Left renal cortex interstitium (tissue), 4 donors: ENCODE measurements around the gene CNN2. TPM values are rescaled to one million over a fixed set of nuclear protein-coding genes. Genes with fewer than 3 reads are reported as not detected.

ENCODE experiments used
- DNase-seq, 4 donors: peaks; one replicate each; pipeline ENCODE4 v3.0.0-alpha.2; 2013; ENCODE audit warnings: low read depth in 4 of 4, low spot score in 2 of 4, missing footprints in 1 of 4
- polyA plus RNA-seq, 4 donors: library from polyadenylated mRNA; unstranded; fragments of 120-200 nt; gene quantifications; one replicate each; pipeline ENCODE4 v1.2.1, GENCODE V29; 2013; ENCODE audit not compliant: insufficient read length in 4 of 4

The CNN2 gene
- polyA plus RNA-seq, 4 donors = 163 to 215 (median 186) TPM

- no peak for DNase-seq
Observed at GRCh38 chr19:995051-995827, 31.2 kb upstream of the CNN2 start.

DNA sequence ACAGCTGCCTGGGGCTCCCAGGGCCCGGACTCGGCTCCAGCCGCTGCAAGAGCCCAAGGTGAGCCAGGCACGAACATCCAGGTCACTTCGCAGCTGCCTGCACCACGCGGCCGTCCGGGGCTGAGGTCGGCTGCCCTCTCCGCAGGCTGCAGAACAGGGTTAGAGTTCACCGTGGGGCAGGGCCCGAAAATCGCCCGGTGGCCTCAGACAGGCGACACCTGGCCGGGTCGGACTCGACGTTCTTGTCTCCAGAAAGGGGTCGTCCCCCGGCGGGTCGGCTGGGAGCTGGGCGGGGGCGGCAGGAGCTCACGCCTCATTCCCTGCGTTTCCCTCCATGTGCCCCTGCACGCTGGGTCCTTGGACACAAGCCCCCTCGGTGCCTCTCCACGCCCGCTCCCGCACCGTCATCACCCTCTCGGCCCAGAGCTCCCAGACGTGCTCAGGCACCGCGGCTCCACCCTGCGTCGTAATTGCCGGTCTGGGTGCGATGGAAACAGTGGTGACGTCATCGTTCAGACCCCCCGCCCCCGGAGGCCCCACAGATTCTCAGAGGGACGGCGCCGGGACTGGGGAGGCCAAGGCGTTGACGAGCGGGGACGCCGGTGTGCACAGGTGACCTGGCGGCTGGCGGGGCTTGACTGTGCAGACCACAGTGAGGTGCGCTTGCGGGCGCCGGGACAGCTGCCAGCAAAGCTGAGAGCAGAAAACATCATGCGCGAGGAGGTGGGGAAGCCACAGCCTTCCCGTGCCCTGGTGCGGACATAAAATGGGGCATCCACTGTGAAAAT, 30.2 kb upstream of the CNN2 start:
- no peak for DNase-seq

DNA sequence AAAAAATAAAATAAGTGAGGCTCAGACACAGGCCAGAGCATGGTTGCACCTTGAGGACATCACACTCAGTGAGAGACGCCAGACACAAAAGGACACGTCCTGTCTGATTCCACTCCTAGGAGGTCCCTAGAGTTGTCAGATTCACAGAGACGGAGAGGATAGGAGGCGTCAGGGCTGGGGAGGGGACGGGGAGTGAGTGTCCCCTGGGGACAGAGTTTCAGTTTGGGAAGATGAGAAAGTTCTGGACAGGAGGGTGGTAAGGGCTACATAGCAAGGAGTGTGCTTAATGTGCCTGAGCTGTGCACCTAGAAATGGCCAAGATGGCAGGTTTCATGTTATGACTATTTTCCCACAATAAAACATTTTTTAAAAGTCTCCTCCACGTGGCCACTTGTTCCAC, 28.3 kb upstream of the CNN2 start:
- DNase-seq = no peak

GRCh38 chr19:999379-999719, 27.1 kb upstream of the CNN2 start:
- no peak for DNase-seq

- DNase-seq = no peak
Observed at GRCh38 chr19:1000095-1000494, 26.3 kb upstream of the CNN2 start, which contains the start of gene GRIN3B. Gene GRIN3B, plus strand, starts transcription at chr19:1000419. Its CDS starts 19 bp downstream, at chr19:1000438.

DNA sequence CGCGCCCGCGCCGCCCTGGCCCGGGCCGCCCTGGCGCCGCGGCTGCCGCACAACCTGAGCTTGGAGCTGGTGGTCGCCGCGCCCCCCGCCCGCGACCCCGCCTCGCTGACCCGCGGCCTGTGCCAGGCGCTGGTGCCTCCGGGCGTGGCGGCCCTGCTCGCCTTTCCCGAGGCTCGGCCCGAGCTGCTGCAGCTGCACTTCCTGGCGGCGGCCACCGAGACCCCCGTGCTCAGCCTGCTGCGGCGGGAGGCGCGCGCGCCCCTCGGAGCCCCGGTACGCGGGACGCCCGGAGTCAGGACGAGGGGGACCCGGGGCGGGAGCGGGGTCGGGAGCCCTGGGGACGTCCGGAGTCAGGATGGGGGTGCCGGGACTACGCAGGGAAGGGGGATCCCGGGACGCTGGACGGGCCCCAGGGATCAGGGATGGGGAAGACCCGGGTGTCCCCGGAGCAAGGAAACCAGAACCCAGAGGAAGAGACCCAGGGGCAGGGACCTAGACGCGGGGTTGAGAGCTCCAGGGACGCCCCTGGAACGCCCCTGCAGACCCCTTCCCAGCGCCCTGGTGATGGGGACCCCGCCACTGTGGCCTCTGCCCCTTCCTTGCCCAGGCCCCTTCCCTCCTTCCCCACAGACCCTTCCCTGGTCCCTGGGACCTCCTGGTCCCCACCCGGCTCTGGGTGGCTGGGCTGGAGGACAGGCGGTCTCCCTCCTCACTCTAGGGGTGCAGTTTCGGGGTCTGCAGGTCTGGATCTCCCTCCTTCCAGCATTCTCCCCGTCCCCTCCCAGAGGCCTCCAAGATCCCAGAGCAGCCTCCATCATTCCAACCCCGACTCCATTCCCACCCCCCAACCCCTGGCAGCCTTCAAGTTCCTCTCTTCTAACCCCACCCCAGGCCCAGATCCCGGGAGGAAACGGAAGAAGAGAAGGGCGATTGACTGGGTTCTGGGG, 25.5 kb upstream of the CNN2 start:
- no peak for DNase-seq

GRCh38 chr19:1001538-1002166, 24.8 kb upstream of the CNN2 start:
- DNase-seq = no peak

- DNase-seq = no peak
Observed at GRCh38 chr19:1002600-1002999, 23.8 kb upstream of the CNN2 start.

DNA sequence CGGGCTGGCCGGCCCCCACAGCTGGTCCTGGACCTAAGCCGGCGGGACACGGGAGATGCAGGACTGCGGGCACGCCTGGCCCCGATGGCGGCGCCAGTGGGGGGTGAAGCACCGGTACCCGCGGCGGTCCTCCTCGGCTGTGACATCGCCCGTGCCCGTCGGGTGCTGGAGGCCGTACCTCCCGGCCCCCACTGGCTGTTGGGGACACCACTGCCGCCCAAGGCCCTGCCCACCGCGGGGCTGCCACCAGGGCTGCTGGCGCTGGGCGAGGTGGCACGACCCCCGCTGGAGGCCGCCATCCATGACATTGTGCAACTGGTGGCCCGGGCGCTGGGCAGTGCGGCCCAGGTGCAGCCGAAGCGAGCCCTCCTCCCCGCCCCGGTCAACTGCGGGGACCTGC, 23.1 kb upstream of the CNN2 start:
- no peak for DNase-seq

DNA sequence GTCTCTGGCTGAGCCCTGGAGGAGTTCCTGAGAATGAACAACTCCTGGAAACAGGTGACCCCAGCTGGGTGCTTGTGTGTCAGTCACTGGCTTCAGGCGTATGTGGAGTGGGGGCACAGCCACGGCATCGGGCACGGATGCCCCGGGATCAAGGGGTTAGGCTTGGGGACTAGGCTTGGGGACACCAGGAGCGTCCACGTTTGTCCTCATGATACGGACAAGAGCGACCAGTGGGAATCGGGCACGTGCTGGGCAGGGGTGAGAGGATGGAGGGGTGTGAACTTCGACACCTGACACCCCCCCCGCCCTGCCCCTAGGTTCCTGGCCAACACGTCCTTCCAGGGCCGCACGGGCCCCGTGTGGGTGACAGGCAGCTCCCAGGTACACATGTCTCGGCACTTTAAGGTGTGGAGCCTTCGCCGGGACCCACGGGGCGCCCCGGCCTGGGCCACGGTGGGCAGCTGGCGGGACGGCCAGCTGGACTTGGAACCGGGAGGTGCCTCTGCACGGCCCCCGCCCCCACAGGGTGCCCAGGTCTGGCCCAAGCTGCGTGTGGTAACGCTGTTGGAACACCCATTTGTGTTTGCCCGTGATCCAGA, 22.1 kb upstream of the CNN2 start:
- DNase-seq = no peak

- no peak for DNase-seq
Observed at GRCh38 chr19:1004803-1005664, 21.4 kb upstream of the CNN2 start.

DNA sequence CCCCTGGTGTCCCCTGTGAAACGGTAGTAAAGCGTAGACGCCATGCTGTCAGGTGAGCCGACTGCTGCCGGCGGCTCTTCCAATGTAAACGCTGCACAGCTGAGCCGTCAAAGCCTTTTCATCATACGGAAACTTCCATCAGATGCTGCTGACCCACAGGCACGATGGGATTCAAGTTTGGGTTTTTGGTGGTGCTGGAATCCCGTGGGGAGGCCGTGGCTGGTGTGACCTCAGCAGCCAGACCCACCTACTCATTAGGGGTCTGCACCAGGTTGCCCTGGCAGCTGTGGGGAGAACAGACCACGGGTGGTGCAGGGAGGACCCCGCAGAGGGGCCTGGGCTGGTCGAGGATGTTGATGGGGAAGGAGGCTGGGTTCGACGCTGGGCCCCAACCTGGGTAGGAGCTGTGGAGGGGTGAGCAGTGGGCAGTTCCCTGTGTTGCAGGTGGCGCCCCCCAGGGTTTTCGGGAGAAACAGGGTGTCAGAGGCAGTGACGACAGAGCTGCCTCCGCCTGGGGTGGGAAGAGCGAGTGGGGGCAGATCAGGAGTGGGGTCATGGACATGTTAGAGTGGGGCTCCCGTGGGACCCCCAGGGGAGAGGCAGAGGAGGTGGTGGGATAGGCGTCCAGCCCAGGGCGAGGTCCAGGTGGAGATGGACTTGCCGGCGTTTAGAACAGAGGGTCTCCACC, 19.6 kb upstream of the CNN2 start:
- DNase-seq = no peak

DNA sequence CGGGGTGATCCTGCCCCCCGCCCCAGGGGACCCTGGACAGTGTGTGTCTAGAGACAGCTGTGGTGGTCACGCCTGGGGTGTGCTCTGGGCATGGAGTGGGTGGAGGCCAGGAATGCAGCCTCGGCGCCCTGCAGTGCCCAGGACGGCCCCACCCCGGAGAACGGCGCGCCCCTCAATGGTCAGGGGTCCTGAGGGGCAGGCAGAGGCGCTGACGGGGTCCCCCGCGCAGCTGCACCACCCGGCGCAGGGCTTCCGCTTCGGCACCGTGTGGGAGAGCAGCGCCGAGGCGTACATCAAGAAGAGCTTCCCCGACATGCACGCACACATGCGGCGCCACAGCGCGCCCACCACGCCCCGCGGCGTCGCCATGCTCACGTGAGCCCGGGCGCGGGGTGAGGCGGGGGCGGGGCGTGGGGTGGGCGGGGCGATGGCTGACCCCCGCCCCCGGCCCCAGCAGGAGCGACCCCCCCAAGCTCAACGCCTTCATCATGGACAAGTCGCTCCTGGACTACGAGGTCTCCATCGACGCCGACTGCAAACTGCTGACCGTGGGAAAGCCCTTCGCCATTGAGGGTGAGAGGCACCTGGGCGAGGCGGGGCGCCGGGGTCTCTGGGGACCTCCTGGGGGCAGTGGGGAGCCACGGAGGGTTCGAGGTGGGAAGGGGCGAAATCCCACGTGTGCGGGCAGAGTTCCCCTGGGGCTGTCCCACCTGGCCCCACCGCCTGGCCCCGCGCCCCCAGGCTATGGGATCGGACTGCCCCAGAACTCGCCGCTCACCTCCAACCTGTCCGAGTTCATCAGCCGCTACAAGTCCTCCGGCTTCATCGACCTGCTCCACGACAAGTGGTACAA, 18.8 kb upstream of the CNN2 start:
- no peak for DNase-seq

DNA sequence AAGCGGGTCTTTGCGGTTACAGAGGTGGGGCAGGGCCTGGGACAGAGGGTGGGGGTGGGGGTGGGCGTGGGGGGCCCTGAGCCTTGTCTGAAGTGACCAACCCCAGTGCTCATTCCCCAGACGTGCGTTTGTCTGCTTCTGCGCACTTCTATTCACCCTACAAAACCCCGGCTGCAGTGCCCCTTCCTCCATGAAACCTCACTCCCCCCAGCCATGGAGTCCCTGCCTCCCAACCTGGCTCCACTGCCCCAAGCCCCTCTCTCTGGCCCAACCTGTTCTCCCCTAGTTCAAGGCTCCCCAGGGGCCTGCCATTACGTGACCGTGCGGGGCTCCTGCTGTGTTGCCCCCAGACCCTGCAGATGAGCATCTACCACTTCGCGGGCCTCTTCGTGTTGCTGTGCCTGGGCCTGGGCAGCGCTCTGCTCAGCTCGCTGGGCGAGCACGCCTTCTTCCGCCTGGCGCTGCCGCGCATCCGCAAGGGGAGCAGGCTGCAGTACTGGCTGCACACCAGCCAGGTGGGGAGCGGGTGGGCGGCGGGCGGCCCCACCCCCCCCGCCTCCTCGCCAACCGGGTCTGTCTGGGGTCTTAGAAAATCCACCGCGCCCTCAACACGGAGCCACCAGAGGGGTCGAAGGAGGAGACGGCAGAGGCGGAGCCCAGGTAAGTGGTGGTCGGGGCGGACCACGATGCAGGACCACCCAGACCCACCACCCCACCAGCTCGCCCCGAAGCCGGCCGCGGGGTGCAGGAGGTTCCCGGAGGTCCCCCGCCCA, 18.0 kb upstream of the CNN2 start:
- DNase-seq = no peak

- no peak for DNase-seq
Observed at GRCh38 chr19:1009041-1009980, 17.1 kb upstream of the CNN2 start.
